ENCODE measurements around the gene DMXL2.
A peak's percentile ranks its signal among the peaks of the same experiment; 100 is the strongest.
"Not testable (repeated sequence)": the region's sequence is repeated elsewhere in the genome, so short reads cannot be mapped to it uniquely, and the experiment has no call there.

Gene DMXL2

GRCh38 chr15:51580385-51580784 lies 42.2 kb downstream of the DMXL2 start:
- no peak overlapping the region for H3K4me3 ChIP-seq (ENCODE audit: low read length)
- DNase-seq (ENCODE audit: low read depth, low spot score), result no peak

- no peak for DNase-seq (ENCODE audit: low read depth, low spot score)
- no peak overlapping the region for H3K4me3 ChIP-seq (ENCODE audit: low read length)
These were observed 43.6 kb downstream of the DMXL2 start for GRCh38 chr15:51579012-51579411.

- no peak for DNase-seq (ENCODE audit: low read depth, low spot score)
- H3K4me3 ChIP-seq (ENCODE audit: low read length), result no peak overlapping the region
These were observed 44.8 kb downstream of the DMXL2 start for GRCh38 chr15:51577636-51578304.

- no peak for DNase-seq (ENCODE audit: low read depth, low spot score)
- H3K4me3 ChIP-seq (ENCODE audit: low read length), result no peak overlapping the region
These were observed 45.6 kb downstream of the DMXL2 start for GRCh38 chr15:51576911-51577500.

- no peak for DNase-seq (ENCODE audit: low read depth, low spot score)
- no peak overlapping the region for H3K4me3 ChIP-seq (ENCODE audit: low read length)
These were observed 46.2 kb downstream of the DMXL2 start for GRCh38 chr15:51576286-51576850.

GRCh38 chr15:51575775-51576174 lies 46.8 kb downstream of the DMXL2 start:
- no peak for DNase-seq (ENCODE audit: low read depth, low spot score)
- no peak overlapping the region for H3K4me3 ChIP-seq (ENCODE audit: low read length)

GRCh38 chr15:51573352-51573751 lies 49.2 kb downstream of the DMXL2 start:
- H3K4me3 ChIP-seq (ENCODE audit: low read length), result not testable (repeated sequence)

GRCh38 chr15:51568939-51569784 lies 53.4 kb downstream of the DMXL2 start:
- not testable (repeated sequence) for DNase-seq (ENCODE audit: low read depth, low spot score); H3K4me3 ChIP-seq (ENCODE audit: low read length)

More at GRCh38 chr15:51573352-51573751, 49.2 kb downstream of the DMXL2 start:
- DNase-seq (ENCODE audit: low read depth, low spot score), result not testable (repeated sequence)

- DNase-seq (ENCODE audit: low read depth, low spot score), result no peak
- no peak overlapping the region for H3K4me3 ChIP-seq (ENCODE audit: low read length)
These were observed 61.3 kb downstream of the DMXL2 start for GRCh38 chr15:51561271-51561670.

GRCh38 chr15:51558876-51559275 lies 63.7 kb downstream of the DMXL2 start:
- H3K4me3 ChIP-seq (ENCODE audit: low read length), result no peak overlapping the region
- no peak for DNase-seq (ENCODE audit: low read depth, low spot score)

- DNase-seq (ENCODE audit: low read depth, low spot score), result no peak
- H3K4me3 ChIP-seq (ENCODE audit: low read length), result no peak overlapping the region
These were observed 64.2 kb downstream of the DMXL2 start for GRCh38 chr15:51558411-51558810.

- DNase-seq (ENCODE audit: low read depth, low spot score), result no peak
- H3K4me3 ChIP-seq (ENCODE audit: low read length), result no peak overlapping the region
These were observed 71.7 kb downstream of the DMXL2 start for GRCh38 chr15:51550841-51551240.

GRCh38 chr15:51547656-51548055 lies 74.9 kb downstream of the DMXL2 start:
- no peak for DNase-seq (ENCODE audit: low read depth, low spot score)
- H3K4me3 ChIP-seq (ENCODE audit: low read length), result no peak overlapping the region

- peak; percentile 8 for DNase-seq (ENCODE audit: low read depth, low spot score)
These were observed 85.5 kb downstream of the DMXL2 start for GRCh38 chr15:51536965-51537574.

GRCh38 chr15:51533672-51534398 lies 88.7 kb downstream of the DMXL2 start:
- no peak overlapping the region for H3K4me3 ChIP-seq (ENCODE audit: low read length)
- no peak for DNase-seq (ENCODE audit: low read depth, low spot score)

More at GRCh38 chr15:51536965-51537574, 85.5 kb downstream of the DMXL2 start:
- H3K4me3 ChIP-seq (ENCODE audit: low read length), result no peak overlapping the region

GRCh38 chr15:51526955-51527354 lies 95.6 kb downstream of the DMXL2 start:
- no peak for DNase-seq (ENCODE audit: low read depth, low spot score)
- no peak overlapping the region for H3K4me3 ChIP-seq (ENCODE audit: low read length)

GRCh38 chr15:51524376-51524775 lies 98.2 kb downstream of the DMXL2 start:
- H3K4me3 ChIP-seq (ENCODE audit: low read length), result no peak overlapping the region
- DNase-seq (ENCODE audit: low read depth, low spot score), result no peak

- no peak overlapping the region for H3K4me3 ChIP-seq (ENCODE audit: low read length)
- DNase-seq (ENCODE audit: low read depth, low spot score), result peak; percentile 4
These were observed 106.3 kb downstream of the DMXL2 start for GRCh38 chr15:51516291-51516690.

- DNase-seq (ENCODE audit: low read depth, low spot score), result no peak
- H3K4me3 ChIP-seq (ENCODE audit: low read length), result no peak overlapping the region
These were observed 117.3 kb downstream of the DMXL2 start for GRCh38 chr15:51505251-51505650.
